Measurements from ENCODE around the gene PCBP4.
"Not testable (repeated sequence)": the region's sequence is repeated elsewhere in the genome, so short reads cannot be mapped to it uniquely, and the experiment has no call there.

The PCBP4 gene

GRCh38 chr3:51995346-51996163, 28.3 kb upstream of the PCBP4 start, which contains the start of gene RPL29:
Gene RPL29, minus strand, starts transcription at chr3:51995895. Its CDS starts 434 bp downstream, at chr3:51995461.
- peak; percentile 95 for DNase-seq (ENCODE audit: low read depth)
- peak within 1 kb of the TSS; percentile 99 for H3K4me3 ChIP-seq (ENCODE audit: low read length)
- TF ChIP-seq CTCF (conservative IDR thresholded peaks at IDR 0.05; ENCODE audit: low read length), result peak; percentile 17; the same call in 1 of the 2 replicates

GRCh38 chr3:51994530-51994929, 27.3 kb upstream of the PCBP4 start:
- no peak for DNase-seq (ENCODE audit: low read depth)
- TF ChIP-seq CTCF (conservative IDR thresholded peaks at IDR 0.05; ENCODE audit: low read length), result no peak
- peak overlapping the region; percentile 99 for H3K4me3 ChIP-seq (ENCODE audit: low read length)

- DNase-seq (ENCODE audit: low read depth); H3K4me3 ChIP-seq (ENCODE audit: low read length): not testable (repeated sequence)
Observed at GRCh38 chr3:51993657-51994056, 26.4 kb upstream of the PCBP4 start.

- H3K4me3 ChIP-seq (ENCODE audit: low read length), result no peak overlapping the region
- no peak for DNase-seq (ENCODE audit: low read depth)
- no peak for TF ChIP-seq CTCF (conservative IDR thresholded peaks at IDR 0.05; ENCODE audit: low read length)
Observed at GRCh38 chr3:51992017-51992682, 24.9 kb upstream of the PCBP4 start.

- H3K4me3 ChIP-seq (ENCODE audit: low read length); DNase-seq (ENCODE audit: low read depth): not testable (repeated sequence)
Observed at GRCh38 chr3:51990501-51990971, 23.3 kb upstream of the PCBP4 start.

GRCh38 chr3:51988286-51989146, 21.3 kb upstream of the PCBP4 start:
- DNase-seq (ENCODE audit: low read depth), result no peak
- H3K4me3 ChIP-seq (ENCODE audit: low read length), result no peak overlapping the region
- no peak for TF ChIP-seq CTCF (conservative IDR thresholded peaks at IDR 0.05; ENCODE audit: low read length)

GRCh38 chr3:51987568-51987967, 20.3 kb upstream of the PCBP4 start:
- no peak overlapping the region for H3K4me3 ChIP-seq (ENCODE audit: low read length)
- no peak for TF ChIP-seq CTCF (conservative IDR thresholded peaks at IDR 0.05; ENCODE audit: low read length)
- no peak for DNase-seq (ENCODE audit: low read depth)

Measured in AG10803 (cell line).